GM18517 (cell line): ENCODE measurements around the gene TSHZ1.

ENCODE experiments used
- ATAC-seq: cut with Tn5 transposase; IDR thresholded peaks from one replicate; pipeline ENCODE4 v1.9.1; 2021; ENCODE audit warnings: mild to moderate bottlenecking, moderate library complexity; ENCODE audit not compliant: unreplicated experiment

The TSHZ1 gene

DNA sequence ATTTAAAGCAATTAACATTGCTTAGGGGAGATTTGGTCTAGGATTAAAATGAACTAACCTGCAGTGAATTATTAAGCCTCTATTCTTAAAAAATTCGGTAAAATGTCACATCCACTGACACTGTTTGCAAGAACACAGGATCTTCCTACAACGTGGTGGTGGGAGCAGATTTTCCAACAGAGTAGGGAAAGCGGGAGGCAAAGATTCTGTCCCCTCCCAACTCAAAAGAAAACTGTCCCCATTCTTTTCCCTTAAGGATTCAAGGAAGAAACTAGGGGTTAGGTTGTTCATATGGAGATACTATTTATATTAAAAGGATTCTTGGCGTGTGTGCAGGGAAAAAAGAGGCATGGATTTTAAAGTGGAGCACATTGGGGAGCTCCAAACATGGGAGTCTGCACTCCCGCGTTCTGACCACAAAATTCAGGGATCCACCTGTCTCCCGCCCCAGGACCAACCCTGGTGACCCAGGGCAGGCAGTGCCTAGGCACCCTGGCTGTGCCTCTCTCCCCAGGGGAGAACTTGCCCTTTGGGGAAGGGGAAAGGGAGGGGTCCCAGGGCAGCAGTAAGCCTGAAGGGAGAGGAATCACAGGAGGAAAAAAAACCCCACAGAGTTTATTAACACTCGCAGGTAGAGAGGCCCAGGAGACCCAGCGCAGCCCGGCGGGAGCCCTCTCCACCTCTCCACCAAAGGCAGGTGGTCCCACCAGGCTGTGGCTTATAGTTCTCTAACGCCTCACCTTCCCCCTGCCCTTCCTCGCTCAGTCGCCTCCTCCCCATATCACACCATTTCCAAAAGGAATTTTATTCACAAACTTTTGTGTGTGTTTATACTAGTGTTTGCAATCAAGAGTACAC lies 3.9 kb upstream of the TSHZ1 start:
- ATAC-seq = no peak

DNA sequence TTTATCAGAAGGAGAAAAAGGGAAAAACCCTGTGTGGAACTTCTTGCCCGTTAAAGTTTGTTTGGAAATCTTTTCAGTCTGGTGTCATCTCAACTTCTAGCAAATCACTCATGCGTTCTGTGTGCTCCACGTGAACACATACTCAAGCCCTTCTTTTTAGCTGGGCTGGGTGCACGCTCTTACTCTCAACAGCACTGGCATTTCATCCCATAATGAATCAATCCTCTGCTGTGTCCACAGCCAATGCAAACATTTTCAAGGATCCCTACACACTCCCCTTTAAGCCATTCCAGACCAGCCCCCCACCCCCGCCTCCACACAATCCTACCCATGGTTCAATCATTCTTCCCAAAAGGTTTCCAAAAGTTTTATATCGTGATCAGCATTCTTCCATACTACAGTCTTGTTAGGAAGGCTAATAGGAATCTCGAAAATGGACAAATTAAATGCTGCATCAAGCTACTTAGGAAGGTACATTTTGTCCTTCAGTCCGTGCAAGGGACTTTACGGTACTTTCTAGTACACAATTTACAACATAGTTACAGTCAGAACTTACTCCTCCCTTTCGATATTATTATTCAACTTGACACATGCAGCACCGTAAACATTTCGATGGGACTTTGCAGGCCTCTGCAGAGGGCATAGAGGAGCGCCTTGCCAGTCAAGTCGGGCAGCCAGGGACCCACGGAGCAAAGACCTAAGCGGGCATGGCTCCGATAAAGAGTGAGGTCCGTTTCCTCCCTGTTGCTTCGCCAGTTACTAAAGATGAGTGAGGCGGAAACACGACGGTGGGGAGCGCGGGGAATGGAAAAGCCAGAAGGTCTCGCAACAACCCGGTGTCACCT lies 3.1 kb upstream of the TSHZ1 start:
- no peak for ATAC-seq

DNA sequence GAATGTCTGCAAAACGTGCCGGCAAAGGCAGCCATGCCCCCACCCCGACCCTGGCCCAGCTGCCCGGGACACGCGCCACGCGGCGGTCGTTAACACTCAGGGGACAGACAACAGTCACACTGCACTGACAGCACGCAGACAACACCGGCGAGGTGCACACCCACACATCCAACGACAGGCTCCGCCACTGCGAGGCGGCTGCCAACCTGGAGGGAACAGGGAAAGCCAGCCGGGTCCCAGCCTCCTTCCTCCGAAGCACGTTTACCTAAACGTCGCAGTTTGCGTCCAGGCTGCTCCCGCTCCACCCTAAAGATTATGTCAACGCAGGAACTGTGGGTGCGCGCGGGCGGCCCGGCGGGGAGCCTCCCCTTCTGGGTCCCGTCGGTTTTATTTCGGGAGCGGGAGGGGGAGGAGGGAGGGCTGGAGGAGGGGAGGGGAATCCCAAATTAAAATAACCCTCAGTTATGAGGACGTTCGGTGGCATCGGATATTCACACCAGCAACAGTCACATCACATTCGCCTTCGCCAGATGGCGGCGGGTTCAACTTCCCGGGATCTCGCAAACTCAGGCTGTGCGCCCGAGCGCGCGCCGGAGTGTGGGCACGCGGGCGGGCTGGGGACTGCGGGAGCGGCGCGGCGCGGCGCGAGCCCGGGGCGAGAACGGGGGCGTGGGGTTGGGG lies 2.3 kb upstream of the TSHZ1 start:
- ATAC-seq = no peak

DNA sequence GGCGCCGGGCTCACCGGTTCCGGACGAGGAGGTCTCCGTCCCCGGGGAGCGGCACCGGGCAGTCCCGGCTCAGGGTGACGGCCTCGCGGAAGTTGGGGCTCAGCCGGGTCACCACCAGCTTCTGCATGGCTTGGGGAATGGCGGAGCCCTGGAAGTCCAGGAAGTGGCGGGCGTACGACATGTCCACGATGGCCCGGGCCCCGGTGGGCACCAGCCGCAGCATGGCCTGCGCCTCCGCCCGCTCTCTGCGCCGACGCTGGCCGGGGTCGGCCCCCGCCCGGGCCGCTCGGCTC lies 1.8 kb upstream of the TSHZ1 start:
- ATAC-seq = peak; percentile 35

DNA sequence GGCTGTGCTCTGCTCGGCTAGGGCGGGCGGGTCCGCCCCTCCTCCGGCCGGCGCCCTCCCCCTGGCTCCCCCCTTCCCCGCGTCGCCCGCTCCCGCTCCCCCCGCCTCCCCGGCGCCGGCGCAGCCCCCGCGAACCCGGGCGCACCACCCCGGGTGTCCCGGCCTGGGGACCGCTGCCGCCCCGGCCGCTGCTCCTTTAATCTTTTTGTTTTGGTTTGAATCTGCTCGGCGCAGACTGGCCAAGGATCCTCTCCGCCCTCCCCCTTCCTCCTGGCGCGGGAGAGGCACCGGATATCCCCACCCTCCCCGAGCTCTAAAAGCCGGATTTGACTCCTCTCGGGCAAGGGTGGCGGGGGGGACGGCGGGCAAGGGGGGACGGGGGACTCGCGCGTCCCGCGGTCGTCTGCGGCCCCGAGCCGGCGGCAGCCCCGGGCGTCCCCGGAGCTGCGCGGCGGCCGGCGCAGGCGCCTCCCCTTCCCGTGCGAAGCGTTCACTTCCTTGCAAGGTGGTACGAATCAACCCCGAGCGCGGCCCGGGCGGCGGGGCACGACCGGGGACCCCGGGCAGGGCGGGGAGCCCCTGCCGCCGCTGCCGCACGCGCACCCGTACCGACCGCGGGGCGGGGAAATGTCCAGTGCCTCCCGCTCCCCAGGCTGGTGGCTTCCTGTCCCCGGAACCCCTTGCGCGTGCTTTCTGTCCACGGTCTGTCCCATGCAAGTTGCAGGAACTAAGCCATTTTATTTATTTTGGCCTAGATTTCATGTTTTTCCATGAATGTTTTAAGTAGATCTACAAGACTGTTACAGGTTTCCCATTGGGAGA lies 1.3 kb upstream of the TSHZ1 start, which contains the start of gene PTGR3:
PTGR3 (minus strand) TSS at position 11 of the 822 bp plus-strand sequence. CDS start 81 bp downstream, outside the sequence.
- ATAC-seq = peak; percentile 48

DNA sequence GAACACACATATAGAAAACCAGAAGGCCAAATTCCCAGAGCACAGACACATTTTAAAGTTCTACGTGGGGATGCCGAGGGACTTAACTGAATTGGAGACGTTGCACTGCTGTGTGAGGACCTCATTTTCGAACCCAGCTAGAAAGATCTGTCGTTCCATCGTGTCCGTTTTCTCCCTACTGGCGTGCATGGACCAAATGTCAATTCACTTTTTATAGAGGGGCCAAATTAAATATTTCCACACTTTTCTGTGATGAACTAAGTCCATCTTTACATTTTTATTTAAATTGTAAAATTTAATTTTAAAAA lies 692 bp upstream of the TSHZ1 start:
- ATAC-seq = no peak

DNA sequence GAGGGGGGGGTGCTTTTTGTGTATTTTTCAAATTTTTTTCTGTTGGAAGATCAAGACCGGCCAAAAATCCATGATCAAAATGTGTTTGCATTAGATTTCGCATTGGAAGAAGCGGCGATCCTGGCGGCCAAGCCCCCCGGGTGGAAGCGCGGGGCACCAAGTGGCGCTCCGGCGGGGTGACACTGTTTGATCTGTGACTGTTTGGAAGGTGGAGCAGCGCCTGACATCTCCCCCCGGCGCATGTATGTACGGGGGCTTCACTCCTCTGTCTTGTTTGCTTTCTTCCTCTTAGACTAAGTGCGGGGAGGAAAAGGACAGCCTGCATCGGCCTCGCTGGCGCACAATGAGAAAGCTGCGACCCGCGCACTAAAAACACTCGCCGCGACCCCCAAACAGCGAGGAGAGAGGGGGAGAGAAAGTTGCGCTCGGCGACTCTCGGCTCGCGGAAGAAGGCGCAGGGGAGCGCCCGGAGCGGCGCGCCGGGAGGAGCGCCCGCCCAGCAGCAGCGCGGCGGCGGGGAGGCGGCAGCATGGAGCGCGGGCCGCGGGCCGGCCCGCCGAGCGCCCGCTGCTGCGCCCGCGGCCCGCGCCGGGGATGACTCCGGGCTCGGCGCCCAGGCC lies 515 bp downstream of the TSHZ1 start:
- ATAC-seq = no peak

DNA sequence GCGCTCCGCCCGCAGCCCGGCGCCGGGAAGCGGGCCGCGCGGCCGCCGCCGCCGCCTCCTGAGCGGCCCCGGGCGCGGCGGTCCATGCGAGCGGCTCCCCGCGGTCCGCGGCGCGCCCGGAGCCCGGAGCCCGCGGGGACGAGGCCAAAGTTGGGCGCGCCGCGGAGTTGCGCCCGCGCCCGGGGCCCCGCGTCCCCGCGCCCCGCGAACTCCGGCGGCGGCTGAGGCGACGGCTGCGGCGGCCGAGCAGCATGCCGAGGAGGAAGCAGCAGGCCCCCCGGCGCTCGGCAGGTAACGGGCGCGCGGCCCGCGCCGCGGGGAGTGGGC lies 992 bp downstream of the TSHZ1 start:
- no peak for ATAC-seq

DNA sequence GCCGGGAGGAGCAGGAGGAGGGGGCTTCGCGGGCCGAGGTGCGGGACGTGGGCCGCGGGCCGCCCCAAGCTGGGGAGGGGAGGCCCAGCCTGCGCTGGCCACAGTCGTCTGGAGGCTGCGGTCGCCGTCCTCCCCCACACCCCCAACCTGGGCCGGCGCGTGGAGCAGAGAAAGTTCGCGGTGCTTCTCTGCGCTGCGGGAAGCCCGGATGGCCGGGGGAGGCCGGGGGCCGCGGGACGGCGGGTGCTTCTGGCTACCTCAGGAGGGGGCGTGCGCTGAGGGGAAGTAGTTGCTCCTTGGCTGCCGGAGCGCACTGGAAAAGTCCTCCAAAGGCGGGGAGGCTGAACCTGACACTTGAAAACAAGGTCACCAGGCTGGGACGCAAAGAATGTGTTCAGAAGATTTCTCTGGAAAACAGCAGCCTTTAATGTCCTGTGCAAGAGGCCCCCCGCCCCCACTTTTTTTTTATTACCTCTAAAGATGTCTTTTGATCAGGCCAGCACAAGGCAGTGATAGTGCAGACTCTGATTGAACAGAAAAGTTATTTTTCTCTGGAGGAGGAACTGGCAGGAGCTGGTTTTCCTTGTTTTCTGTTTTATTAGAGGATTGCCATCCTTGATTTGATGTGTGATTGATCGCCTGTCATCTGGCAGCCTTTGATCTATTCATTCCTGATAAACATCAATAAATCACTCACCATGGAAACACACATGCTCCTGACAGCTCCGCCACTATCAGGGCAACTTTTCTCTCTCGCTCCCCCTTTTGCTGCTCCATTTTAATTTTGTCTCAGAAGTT lies 1.6 kb downstream of the TSHZ1 start:
- no peak for ATAC-seq

DNA sequence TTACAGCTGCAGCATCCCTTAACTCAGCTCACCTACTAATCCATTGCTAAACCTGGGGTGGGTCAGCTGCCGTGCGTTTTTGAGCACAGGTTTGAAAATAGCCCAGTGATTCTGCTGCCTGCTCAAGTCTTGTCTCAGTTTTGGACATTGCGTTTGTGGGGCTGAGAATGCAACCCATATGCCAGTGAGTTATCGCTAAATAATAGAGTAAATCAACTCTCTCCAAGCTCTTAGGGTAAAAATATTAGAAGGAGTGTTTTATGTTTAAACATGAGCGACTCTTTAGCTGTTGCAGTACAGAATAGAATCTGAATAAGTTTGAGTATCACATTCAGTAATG lies 2.1 kb downstream of the TSHZ1 start:
- ATAC-seq = no peak

DNA sequence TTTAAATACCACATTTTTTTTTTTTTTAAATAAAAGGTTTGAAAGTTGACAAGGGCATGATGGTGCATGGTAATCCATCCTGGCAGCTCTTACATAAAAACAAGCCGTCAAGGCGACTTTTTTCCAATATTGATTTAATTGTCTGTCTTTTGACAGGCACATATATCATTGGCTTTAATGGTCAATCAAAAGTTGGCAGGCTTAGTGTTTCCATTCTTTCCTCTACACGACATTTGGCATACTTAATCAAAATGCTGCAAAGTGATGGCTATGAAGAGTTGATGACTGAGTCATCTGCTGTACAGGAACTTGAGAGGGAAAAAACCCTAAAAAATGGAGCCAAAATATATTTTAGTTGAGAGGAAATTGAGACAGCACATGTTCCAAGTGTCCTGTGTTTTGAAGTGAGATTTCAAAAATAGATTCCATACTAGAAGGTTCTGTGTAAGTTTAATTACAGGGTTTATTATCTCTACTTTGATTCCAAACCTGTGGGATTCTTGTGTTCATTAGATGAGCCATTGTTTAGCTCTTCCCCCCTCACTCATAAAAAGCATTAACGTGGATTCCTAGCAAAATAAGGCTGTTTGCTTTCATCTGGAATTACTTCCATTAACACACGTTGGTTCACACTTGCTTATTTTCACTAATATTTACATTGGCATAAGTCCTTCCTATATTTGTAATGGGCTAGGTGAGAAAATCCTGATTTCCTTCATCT lies 3.2 kb downstream of the TSHZ1 start:
- no peak for ATAC-seq

DNA sequence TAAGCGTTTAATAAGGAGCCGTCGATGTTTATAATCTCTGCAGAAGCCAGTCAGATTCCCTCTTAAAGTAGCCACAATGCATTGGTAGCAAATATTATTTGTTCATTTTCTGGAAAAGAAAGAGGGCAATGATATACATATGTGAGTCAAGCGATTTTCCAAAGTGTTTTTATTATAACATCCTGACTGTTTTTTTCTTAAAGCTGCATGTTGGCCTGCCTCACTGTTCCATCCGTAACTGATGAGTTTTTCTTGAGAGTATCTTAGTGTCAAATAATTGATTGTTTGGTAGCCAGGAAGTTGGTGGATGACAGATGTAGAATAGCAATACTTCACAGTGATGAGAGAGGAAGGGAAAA lies 3.7 kb downstream of the TSHZ1 start:
- ATAC-seq = no peak

DNA sequence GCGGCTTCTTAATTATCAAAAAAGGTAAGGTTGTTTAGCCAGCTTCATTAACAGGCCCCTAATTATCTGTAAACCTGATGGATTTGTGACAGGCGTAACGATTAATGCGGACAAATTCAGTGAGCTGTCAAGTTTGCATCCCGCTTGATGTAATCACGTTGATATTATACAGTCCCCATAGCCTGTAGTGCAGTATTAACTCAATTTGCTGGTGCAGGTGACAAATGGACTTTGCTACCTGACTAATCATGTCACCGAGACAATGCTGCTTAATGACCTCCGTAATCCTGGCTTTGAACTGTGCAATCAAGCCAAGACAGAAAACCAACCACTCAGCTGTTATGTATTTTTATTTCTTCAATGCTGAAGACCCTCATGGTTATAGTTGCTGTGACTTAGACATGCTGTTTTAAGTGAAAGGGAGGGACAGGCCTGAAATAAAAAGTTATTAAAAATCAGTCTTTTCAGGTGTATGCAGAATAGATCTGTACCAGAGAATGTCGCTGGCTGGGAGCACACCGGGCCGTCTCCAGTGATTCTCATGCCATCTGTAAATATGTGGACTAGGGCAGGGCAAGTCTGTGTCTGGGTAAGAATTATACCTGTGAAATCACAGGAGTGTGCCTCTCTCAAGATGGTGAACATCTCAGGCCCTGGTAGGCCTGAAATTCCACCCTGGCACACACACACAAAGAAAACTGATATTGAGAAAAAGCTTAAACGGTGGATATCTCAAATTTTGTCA lies 4.3 kb downstream of the TSHZ1 start:
- ATAC-seq = no peak

DNA sequence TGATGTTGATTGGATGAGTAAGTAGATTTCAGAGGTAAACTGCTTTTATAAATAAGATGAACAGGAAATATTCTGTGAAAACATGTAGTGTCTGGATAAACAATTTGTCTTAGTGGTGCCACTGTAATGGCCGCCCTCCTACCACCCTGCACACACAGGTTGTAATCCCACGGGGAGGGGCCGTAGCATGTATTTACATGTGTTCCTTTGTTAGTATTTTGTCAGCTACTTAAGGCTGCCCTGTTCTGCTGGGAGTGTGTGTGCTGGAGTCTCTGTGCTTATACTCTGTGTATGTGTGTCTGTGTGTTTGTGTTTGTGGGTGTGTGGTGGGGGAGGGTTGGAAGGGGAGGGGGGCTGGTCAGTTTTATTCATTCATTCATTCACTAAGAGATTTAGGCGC lies 5.1 kb downstream of the TSHZ1 start:
- ATAC-seq = no peak

DNA sequence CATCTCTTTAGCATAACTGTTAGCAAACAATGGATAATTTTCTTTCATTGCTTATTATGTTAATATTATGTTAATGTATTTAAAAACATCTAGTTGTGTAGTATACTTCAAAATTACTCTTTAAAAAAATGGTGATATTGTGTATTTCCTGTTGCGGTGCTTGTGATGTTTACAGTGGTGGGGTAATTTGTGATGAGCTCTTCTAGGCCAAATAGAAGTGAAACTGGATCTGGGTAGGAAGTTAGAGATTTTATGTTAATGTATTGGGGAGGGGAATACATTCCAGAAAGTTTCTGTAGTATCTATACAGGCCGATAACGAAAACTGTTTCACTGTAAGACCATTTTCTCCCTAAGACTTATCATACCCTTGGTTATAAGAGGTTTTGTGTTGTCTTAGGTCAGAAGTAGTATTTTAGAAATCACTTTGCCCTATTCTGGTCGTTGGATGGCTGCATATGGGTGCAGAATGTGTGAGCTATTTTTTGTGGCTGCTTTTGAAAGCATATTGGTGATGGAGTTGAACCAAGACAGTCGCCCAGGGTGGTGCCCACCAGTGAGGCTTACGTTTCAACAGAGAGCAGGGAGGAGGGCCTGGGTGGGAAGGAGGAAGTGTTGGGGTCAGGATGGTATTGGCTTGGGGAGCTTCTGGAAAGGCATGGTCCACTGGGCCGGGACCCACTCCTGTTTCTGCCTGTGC lies 5.8 kb downstream of the TSHZ1 start:
- no peak for ATAC-seq

DNA sequence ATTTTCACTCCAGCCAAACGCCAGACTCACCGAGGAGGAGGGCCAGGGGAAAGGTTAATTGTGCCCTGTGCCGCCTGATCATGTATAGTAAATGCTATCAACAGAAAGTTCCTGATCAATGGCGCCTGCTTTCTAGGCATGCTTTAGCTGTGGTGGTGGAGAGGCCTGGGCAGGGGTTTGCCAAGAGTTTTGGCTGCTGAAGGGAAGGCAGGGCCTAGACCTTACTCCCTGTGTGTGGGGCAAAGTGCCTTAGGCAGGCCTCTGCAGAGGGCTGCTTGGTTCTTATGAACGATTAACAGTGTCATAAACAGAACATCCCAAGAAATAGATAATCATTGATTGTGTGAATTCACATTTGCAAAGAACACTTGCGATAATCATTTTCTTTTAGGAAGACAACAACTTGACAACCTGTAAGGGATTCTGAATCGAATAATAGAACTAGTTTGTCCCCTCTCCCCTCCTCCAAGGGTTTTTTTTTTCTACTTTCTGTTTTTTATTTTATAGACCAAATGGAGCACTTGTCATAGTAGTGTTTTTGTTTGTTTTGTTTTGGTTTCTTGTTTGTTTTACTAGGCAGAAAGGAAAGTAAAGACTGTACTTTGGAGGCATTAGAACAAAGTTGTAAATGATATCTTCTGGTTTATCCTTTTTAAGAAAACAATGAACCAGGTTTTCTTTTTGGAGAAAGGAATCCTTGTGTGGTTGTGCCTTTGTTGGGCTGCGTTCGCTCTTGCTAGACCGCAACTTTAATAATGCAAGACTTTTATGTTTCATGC lies 6.5 kb downstream of the TSHZ1 start:
- ATAC-seq = no peak
